CD4-positive, alpha-beta T cell (primary cell): Measurements from ENCODE around the gene CCPG1. TPM values are rescaled to one million over a fixed set of nuclear protein-coding genes. Genes with fewer than 3 reads are reported as not detected.

Experiments used
- ATAC-seq: fragments of 200-7000 bp; cut with Tn5 transposase; one replicate; pipeline ENCODE4 v1.10.0; 2022; ENCODE audit warnings: mild to moderate bottlenecking; ENCODE audit not compliant: poor library complexity
- CTCF ChIA-PET: fragments of 350-600 bp; sonication (Branson Sonifier 250); formaldehyde crosslinking; loops from one replicate; lab custom pipeline; 2021; ENCODE audit warnings: antibody characterized with exemption, inconsistent platforms; lab: Charles Lee
- POLR2A ChIA-PET: fragments of 350-600 bp; sonication (Branson Sonifier 250); formaldehyde crosslinking; loops from one replicate; lab custom pipeline; 2021; ENCODE audit warnings: antibody characterized with exemption, inconsistent platforms; lab: Charles Lee
- DNase-seq, 14 experiments: peaks; one replicate each; pipeline ENCODE4 v3.0.0-alpha.2; 2013 to 2020; ENCODE audit warnings: mixed read lengths in 2 of 14
- H3K27ac ChIP-seq, 2 donors: one replicate each; pipeline versions ENCODE4 v1.5.1 to v1.7.0; 2013; ENCODE audit warnings: low read length in 2 of 2, low read depth in 1 of 2, mild to moderate bottlenecking in 1 of 2
- H3K27me3 ChIP-seq, 2 experiments: 1 replicate in 1 of 2; 2 replicates in 1 of 2; pipeline versions ENCODE4 v1.6.1 to v1.7.0; 2013; ENCODE audit warnings: low read length in 2 of 2, control low read depth in 1 of 2, mild to moderate bottlenecking in 1 of 2, moderate library complexity in 1 of 2; ENCODE audit not compliant: insufficient read depth in 2 of 2, control insufficient read depth in 1 of 2
- H3K36me3 ChIP-seq: one replicate; pipeline ENCODE4 v1.6.1; 2013; ENCODE audit warnings: low read length, control low read depth; ENCODE audit not compliant: insufficient read depth
- H3K4me1 ChIP-seq: one replicate; pipeline ENCODE4 v1.6.1; 2013; ENCODE audit warnings: low read length, control low read depth; ENCODE audit not compliant: insufficient read depth
- H3K4me3 ChIP-seq: one replicate; pipeline ENCODE4 v1.5.1; 2013; ENCODE audit warnings: mild to moderate bottlenecking, low read length, moderate library complexity
- H3K9me3 ChIP-seq, 2 experiments: 1 replicate in 1 of 2; 2 replicates in 1 of 2; pipeline versions ENCODE4 v1.6.1 to v1.7.0; 2013; ENCODE audit warnings: low read length in 2 of 2, mild to moderate bottlenecking in 2 of 2, control low read depth in 1 of 2, moderate library complexity in 1 of 2; ENCODE audit not compliant: control insufficient read depth in 1 of 2, insufficient read depth in 1 of 2
- H3K27ac Mint-ChIP-seq: one replicate; pipeline ENCODE4 v1.8.0; 2020; ENCODE audit warnings: mixed read lengths
- H3K27me3 Mint-ChIP-seq: one replicate; pipeline ENCODE4 v1.8.0; 2021; ENCODE audit warnings: mixed read lengths
- H3K36me3 Mint-ChIP-seq: one replicate; pipeline ENCODE4 v1.8.0; 2021; ENCODE audit warnings: low read depth, mixed read lengths
- H3K4me1 Mint-ChIP-seq: one replicate; pipeline ENCODE4 v1.8.0; 2021; ENCODE audit warnings: low read depth, mixed read lengths
- H3K4me3 Mint-ChIP-seq: one replicate; pipeline ENCODE4 v1.8.0; 2020; ENCODE audit warnings: mild to moderate bottlenecking, mixed read lengths
- H3K9me3 Mint-ChIP-seq: one replicate; pipeline ENCODE4 v1.8.0; 2020; ENCODE audit warnings: mixed read lengths
- CTCF ChIP-seq: fragments of 200-600 bp; IDR thresholded peaks from one replicate; pipeline ENCODE4 v1.8.0; 2022; ENCODE audit warnings: antibody characterized with exemption, mild to moderate bottlenecking
- intact Hi-C, 2 experiments: fragments of 100-400 bp; cut with DNase I in 1 of 2; cut with micrococcal nuclease in 1 of 2; formaldehyde crosslinking; loops; one replicate each; pipeline versions ENCODE4 v1.15.1 to v1.9.0; 2023 to 2025; cut with DNase I, micrococcal nuclease
- total RNA-seq, 174 experiments: library from RNA in 2 of 174; stranded (reverse) in 2 of 174; gene quantifications; one replicate each; pipeline ENCODE4 v1.2.3 and lab custom pipeline; 2021 to 2026

CCPG1 gene
- total RNA-seq, 2 experiments from 2014 or later: 29.9 to 31.5 TPM

GRCh38 chr15:55379095-55379494, 29.1 kb downstream of the CCPG1 start:
- Mint-ChIP-seq H3K4me3 (no peak overlapping the region), H3K27me3 (no peaks in the 10 kb centered on the region), H3K27ac (no peak overlapping the region), H3K36me3 (peaks cover 83% of the 10 kb centered on the region), H3K4me1 (no peaks in the 10 kb centered on the region), H3K9me3 (no peaks in the 10 kb centered on the region)
- no peak for ATAC-seq
- POLR2A ChIA-PET: no interaction called here
- Histone ChIP-seq H3K4me3 (no peak overlapping the region), H3K4me1 (no peaks in the 10 kb centered on the region), H3K36me3 (peaks cover 54% of the 10 kb centered on the region), H3K27ac (no peak overlapping the region), H3K27me3 (no peaks in the 10 kb centered on the region), H3K9me3 (no peaks in the 10 kb centered on the region)
- no peak for TF ChIP-seq CTCF
- CTCF ChIA-PET: no interaction called here
- DNase-seq: no peak
- intact Hi-C loops: no loop called here

DNA sequence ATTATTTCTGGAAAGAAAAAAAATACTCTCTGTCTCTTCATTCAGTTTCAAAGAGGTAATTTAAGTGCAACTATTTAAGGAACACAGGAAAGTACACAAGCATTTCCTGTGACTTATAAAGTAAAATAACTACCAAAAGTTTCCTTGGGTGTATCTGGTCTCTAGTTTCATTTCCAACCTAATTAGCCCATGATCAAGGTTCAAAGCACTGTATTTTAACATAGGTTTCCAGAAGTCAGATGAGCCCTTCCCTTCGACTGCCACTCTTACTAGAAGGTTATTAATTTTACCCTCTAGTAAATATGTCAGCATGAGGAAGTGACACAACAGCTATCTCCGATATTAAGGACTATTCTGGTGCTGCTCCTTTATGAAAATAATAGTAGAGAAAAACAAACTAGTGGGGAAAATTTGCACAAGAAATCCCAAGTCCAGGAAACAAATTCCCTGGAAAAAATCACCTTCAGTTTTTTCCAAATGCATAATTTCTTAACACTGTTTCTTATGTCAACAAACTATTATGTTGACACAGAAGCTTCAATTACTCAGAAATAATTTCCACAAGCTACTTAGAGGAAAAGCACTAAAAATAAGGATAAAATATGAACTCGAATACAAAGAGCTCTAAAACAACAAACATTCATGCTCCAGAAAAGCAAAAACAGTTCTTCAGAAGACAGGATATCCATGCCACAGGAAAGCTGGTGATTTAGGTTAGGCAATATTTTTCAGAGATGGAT, 35.3 kb downstream of the CCPG1 start:
- Mint-ChIP-seq H3K27ac (no peak overlapping the region), H3K9me3 (no peaks in the 10 kb centered on the region), H3K36me3 (peaks cover 87% of the 10 kb centered on the region), H3K4me3 (no peak overlapping the region), H3K4me1 (peaks cover 8% of the 10 kb centered on the region), H3K27me3 (no peaks in the 10 kb centered on the region)
- H3K9me3 ChIP-seq: no peaks in the 10 kb centered on the region
- intact Hi-C loops: no loop called here
- no peak for ATAC-seq
- DNase-seq: no peak
- H3K27me3 ChIP-seq: no peaks in the 10 kb centered on the region
- H3K4me1 ChIP-seq: no peaks in the 10 kb centered on the region
- ChIA-PET POLR2A (interaction anchor here (1.1 kb wide), 1 partner anchor 35 kb away, joined by 3 read pairs; the partner anchor contains the start of gene CCPG1), CTCF (no interaction called here)
- H3K27ac ChIP-seq: no peak overlapping the region
- H3K4me3 ChIP-seq: no peak overlapping the region
- H3K36me3 ChIP-seq: peaks cover 42% of the 10 kb centered on the region
- no peak for TF ChIP-seq CTCF

GRCh38 chr15:55366981-55367380, 41.2 kb downstream of the CCPG1 start:
- H3K27me3 Mint-ChIP-seq: no peaks in the 10 kb centered on the region
- ChIA-PET POLR2A (interaction anchor here (1.1 kb wide), 1 partner anchor 41 kb away, joined by 4 read pairs; the partner anchor contains the start of genes CCPG1 and PIERCE2), CTCF (no interaction called here)
- no peaks in the 10 kb centered on the region for H3K27me3 ChIP-seq
- H3K36me3 Mint-ChIP-seq: peaks cover 71% of the 10 kb centered on the region
- H3K27ac ChIP-seq: no peak overlapping the region
- ATAC-seq (no peak), DNase-seq (no peak)
- intact Hi-C loops: no loop called here
- H3K4me3 ChIP-seq: no peak overlapping the region
- no peaks in the 10 kb centered on the region for H3K4me1 ChIP-seq
- H3K9me3 Mint-ChIP-seq: no peaks in the 10 kb centered on the region
- H3K36me3 ChIP-seq: peaks cover 30% of the 10 kb centered on the region
- H3K27ac Mint-ChIP-seq: no peak overlapping the region
- H3K4me1 Mint-ChIP-seq: no peaks in the 10 kb centered on the region
- TF ChIP-seq CTCF: no peak
- no peaks in the 10 kb centered on the region for H3K9me3 ChIP-seq
- H3K4me3 Mint-ChIP-seq: no peak overlapping the region
